GM23338 (cell line): ENCODE data around the gene THOP1. TPM values are rescaled to one million over a fixed set of nuclear protein-coding genes. Genes with fewer than 3 reads are reported as not detected.
A peak's percentile ranks its signal among the peaks of the same experiment; 100 is the strongest.

ENCODE experiments used
- ATAC-seq: fragments of 200-7000 bp; cut with Tn5 transposase; 3 replicates; pipeline ENCODE4 v1.9.1; 2020
- DNase-seq: peaks from one replicate; pipeline ENCODE4 v3.0.0-alpha.2; 2015; ENCODE audit warnings: low spot score
- H2AFZ ChIP-seq: fragments of 200-600 bp; sonication (generic); 2 replicates; pipeline ENCODE4 v1.8.0; 2016; ENCODE audit warnings: antibody characterized with exemption, mild to moderate bottlenecking, moderate library complexity
- H3F3A ChIP-seq: fragments of 200-600 bp; sonication (generic); replicated peaks from 2 replicates; pipeline ENCODE4 v1.8.0; 2017; ENCODE audit warnings: antibody characterized with exemption, mixed run types, low read depth
- H3K27ac ChIP-seq: fragments of 200-600 bp; sonication (generic); 2 replicates; pipeline ENCODE4 v1.6.1; 2016; ENCODE audit warnings: low read depth
- H3K27me3 ChIP-seq: fragments of 200-600 bp; sonication (generic); 2 replicates; pipeline ENCODE4 v1.8.0; 2016; ENCODE audit warnings: mild to moderate bottlenecking, mixed run types, moderate library complexity; ENCODE audit not compliant: insufficient read depth
- H3K36me3 ChIP-seq: fragments of 200-600 bp; sonication (generic); 2 replicates; pipeline ENCODE4 v1.8.0; 2016; ENCODE audit warnings: mild to moderate bottlenecking; ENCODE audit not compliant: insufficient read depth
- H3K4me1 ChIP-seq: fragments of 200-600 bp; sonication (generic); 2 replicates; pipeline ENCODE4 v1.8.0; 2016; ENCODE audit warnings: mild to moderate bottlenecking, moderate library complexity; ENCODE audit not compliant: insufficient read depth
- H3K4me2 ChIP-seq: fragments of 200-600 bp; sonication (generic); 2 replicates; pipeline ENCODE4 v1.7.1; 2017; ENCODE audit warnings: mixed run types
- H3K4me3 ChIP-seq: fragments of 200-600 bp; sonication (generic); 2 replicates; pipeline ENCODE4 v1.6.1; 2016; ENCODE audit warnings: mixed run types
- H3K79me2 ChIP-seq: fragments of 200-600 bp; sonication (generic); replicated peaks from 2 replicates; pipeline ENCODE4 v1.8.0; 2017; ENCODE audit warnings: mild to moderate bottlenecking; ENCODE audit not compliant: insufficient read depth
- H3K9me2 ChIP-seq: fragments of 200-600 bp; sonication (generic); 2 replicates; pipeline ENCODE4 v1.8.0; 2017; ENCODE audit not compliant: insufficient read depth
- H4K20me1 ChIP-seq: fragments of 200-600 bp; sonication (generic); replicated peaks from 2 replicates; pipeline ENCODE4 v1.8.0; 2017; ENCODE audit warnings: mild to moderate bottlenecking; ENCODE audit not compliant: insufficient read depth
- H3K27ac Mint-ChIP-seq: 2 replicates; pipeline ENCODE4 v1.8.0; 2020; ENCODE audit warnings: inconsistent platforms, mild to moderate bottlenecking, moderate library complexity, mixed read lengths
- H3K27me3 Mint-ChIP-seq: 3 replicates; pipeline ENCODE4 v1.8.0; 2022; ENCODE audit warnings: low read depth, mild to moderate bottlenecking, moderate library complexity, mixed read lengths, inconsistent platforms; ENCODE audit not compliant: insufficient read depth, poor library complexity
- H3K36me3 Mint-ChIP-seq: 3 replicates; pipeline ENCODE4 v1.8.0; 2021; ENCODE audit warnings: low read depth, mild to moderate bottlenecking, inconsistent platforms, moderate library complexity, mixed read lengths
- H3K4me1 Mint-ChIP-seq: 3 replicates; pipeline ENCODE4 v1.8.0; 2020; ENCODE audit warnings: mild to moderate bottlenecking, inconsistent platforms, mixed read lengths
- H3K4me3 Mint-ChIP-seq: 3 replicates; pipeline ENCODE4 v1.8.0; 2021; ENCODE audit warnings: moderate library complexity, mild to moderate bottlenecking, inconsistent platforms, mixed read lengths
- H3K9me3 Mint-ChIP-seq: 3 replicates; pipeline ENCODE4 v1.8.0; 2020; ENCODE audit warnings: moderate library complexity, mild to moderate bottlenecking, inconsistent platforms, mixed read lengths
- CREB1 ChIP-seq: fragments of 250-450 bp; sonication (Bioruptor Pico); IDR thresholded peaks from 2 replicates; pipeline ENCODE4 v1.5.0; 2020; ENCODE audit warnings: low read depth, mild to moderate bottlenecking, moderate library complexity
- JUNB ChIP-seq: IDR thresholded peaks from one replicate; pipeline ENCODE4 v1.6.1; 2016; ENCODE audit warnings: antibody characterized with exemption; ENCODE audit not compliant: unreplicated experiment
- NANOG ChIP-seq: IDR thresholded peaks from 2 replicates; pipeline ENCODE4 v1.6.1; 2016; ENCODE audit warnings: antibody characterized with exemption, borderline replicate concordance
- POLR2AphosphoS5 ChIP-seq: IDR thresholded peaks from 2 replicates; pipeline ENCODE4 v1.6.1; 2016; ENCODE audit warnings: antibody characterized with exemption, low read depth
- REST ChIP-seq: IDR thresholded peaks from one replicate; pipeline ENCODE4 v1.6.1; 2018; ENCODE audit warnings: antibody characterized with exemption; ENCODE audit not compliant: unreplicated experiment
- STAT1 ChIP-seq: IDR thresholded peaks from one replicate; pipeline ENCODE4 v1.6.1; 2016; ENCODE audit warnings: antibody characterized with exemption; ENCODE audit not compliant: unreplicated experiment
- ZNF114 ChIP-seq: fragments of 250-450 bp; sonication (Bioruptor Pico); IDR thresholded peaks from 2 replicates; pipeline ENCODE4 v1.5.0; 2020; ENCODE audit warnings: mild to moderate bottlenecking, moderate library complexity
- ZNF331 ChIP-seq: fragments of 250-450 bp; sonication (Bioruptor Pico); IDR thresholded peaks from 2 replicates; pipeline ENCODE4 v1.5.0; 2020; ENCODE audit warnings: low read depth, mild to moderate bottlenecking, moderate library complexity
- ZNF462 ChIP-seq: fragments of 250-450 bp; sonication (Bioruptor Pico); IDR thresholded peaks from 2 replicates; pipeline ENCODE4 v1.5.0; 2020; ENCODE audit warnings: mild to moderate bottlenecking, moderate library complexity
- polyA plus RNA-seq: library from polyadenylated mRNA; unstranded; fragments of >200 nt; fragmentation: Nextera tagmentation; extraction: Ambion mirVana; gene quantifications from 2 replicates; pipeline ENCODE4 v1.2.1, GENCODE V29; 2016
- total RNA-seq: library from RNA; depleted of rRNA; stranded (reverse); fragments of >200 nt; shearing (Covaris generic); gene quantifications from 2 replicates; pipeline ENCODE4 v1.2.3, GENCODE V29; 2014
- TF ChIP-seq, protein P1 (sequence below): IDR thresholded peaks from 2 replicates; pipeline ENCODE4 v1.6.1; 2016; ENCODE audit warnings: antibody characterized with exemption

Gene THOP1
- total and polyA plus RNA-seq, 2 experiments from 2014 or later: 110 to 229 TPM

DNA sequence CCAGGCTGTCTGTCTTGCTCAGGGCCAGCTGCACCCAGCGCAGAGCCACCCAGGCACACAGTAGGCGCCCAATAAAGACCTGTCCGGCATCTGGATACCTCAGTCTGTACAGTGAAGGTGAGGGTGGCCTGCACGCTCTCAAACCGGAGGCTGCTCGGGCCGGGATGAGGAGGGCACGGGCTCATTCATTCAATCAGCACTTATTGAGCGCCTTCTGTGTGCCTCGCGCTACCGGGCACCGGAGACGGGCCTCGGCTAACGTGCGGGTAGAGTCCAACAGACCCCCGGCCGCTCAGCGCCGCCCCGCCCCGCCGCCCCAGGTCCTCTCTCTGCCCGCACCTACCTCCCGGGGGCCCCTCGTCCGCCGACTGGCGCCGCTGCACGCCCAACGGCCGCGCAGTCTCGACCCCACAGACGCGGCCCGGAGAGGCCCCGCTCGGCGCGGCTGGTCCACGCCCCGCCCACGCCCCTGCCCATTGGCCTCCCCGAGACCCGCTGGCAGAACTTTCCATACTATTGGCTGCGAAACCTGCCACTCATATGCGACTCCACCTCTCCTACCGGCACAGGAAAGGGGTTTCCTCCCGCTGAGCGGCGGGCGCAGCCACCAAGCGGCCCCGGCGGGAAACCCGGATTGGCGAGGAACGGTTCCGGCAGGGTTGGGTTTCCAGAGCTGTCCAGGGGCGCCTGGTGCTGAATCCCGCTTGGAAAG, 45.5 kb upstream of the THOP1 start, which contains the start of gene SLC39A3:
TSS of gene SLC39A3 (minus strand) at position 416 of the 712 bp plus-strand sequence. CDS start 2,760 bp downstream, outside the sequence.
- Histone ChIP-seq H3K27ac (peak within 1 kb of the TSS; percentile 63; the same call in 1 of the 2 replicates), H3K9me2 (no peaks in the 10 kb centered on the region), H3F3A (no peaks in the 10 kb centered on the region), H2AFZ (peak within 1 kb of the TSS; percentile 84), H3K36me3 (no peaks in the 10 kb centered on the region; the same call in 1 of the 2 replicates), H3K27me3 (no peaks in the 10 kb centered on the region), H3K79me2 (peaks cover 5% of the 10 kb centered on the region; the same call in 1 of the 2 replicates), H3K4me1 (peaks cover 4% of the 10 kb centered on the region; the same call in 1 of the 2 replicates), H3K4me2 (peak within 1 kb of the TSS; percentile 85), H3K4me3 (peak within 1 kb of the TSS; percentile 92), H4K20me1 (no peaks in the 10 kb centered on the region; the same call in none of the 2 replicates)
- H3K4me3 Mint-ChIP-seq: peak within 1 kb of the TSS; percentile 86
- TF ChIP-seq JUNB (no peak), POLR2AphosphoS5 (peak; percentile 64), NANOG (no peak), REST (peak; percentile 99), STAT1 (no peak), CREB1 (CRISPR knock-in tag) (peak; percentile 86), ZNF114 (CRISPR knock-in tag) (peak; percentile 89; the same call in 1 of the 2 replicates)
- TF ChIP-seq, protein P1, sequence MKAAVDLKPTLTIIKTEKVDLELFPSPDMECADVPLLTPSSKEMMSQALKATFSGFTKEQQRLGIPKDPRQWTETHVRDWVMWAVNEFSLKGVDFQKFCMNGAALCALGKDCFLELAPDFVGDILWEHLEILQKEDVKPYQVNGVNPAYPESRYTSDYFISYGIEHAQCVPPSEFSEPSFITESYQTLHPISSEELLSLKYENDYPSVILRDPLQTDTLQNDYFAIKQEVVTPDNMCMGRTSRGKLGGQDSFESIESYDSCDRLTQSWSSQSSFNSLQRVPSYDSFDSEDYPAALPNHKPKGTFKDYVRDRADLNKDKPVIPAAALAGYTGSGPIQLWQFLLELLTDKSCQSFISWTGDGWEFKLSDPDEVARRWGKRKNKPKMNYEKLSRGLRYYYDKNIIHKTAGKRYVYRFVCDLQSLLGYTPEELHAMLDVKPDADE: peak; percentile 76
- peaks cover 36% of the 10 kb centered on the region for H3K36me3 Mint-ChIP-seq
- DNase-seq (peak; percentile 98), ATAC-seq (peak; percentile 98)
- H3K9me3 Mint-ChIP-seq: no peaks in the 10 kb centered on the region
- peak within 1 kb of the TSS; percentile 83 for H3K27ac Mint-ChIP-seq
- H3K4me1 Mint-ChIP-seq: peaks cover 4% of the 10 kb centered on the region; the same call in 2 of the 3 replicates
- H3K27me3 Mint-ChIP-seq: peaks cover 6% of the 10 kb centered on the region

DNA sequence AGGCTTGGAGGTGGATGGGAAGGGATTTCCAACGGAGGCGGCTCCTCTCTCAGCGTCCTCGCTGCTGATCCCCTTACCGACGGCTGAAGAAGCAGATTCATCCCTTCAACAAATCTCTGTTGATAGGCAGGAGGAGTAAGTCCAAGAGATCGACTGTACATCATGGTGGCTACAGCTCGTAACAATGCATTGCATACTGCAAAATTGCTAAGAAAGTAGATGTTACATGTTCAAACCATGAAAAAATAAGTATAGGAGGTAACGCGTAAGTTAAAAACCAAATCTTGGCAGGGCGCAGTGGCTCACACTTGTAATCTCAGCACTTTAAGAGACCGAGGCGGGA, 45.0 kb upstream of the THOP1 start:
- Histone ChIP-seq H3K27me3 (no peaks in the 10 kb centered on the region), H3K79me2 (peaks cover 5% of the 10 kb centered on the region; the same call in 1 of the 2 replicates), H3K4me1 (peaks cover 4% of the 10 kb centered on the region; the same call in 1 of the 2 replicates), H3K4me2 (no peak overlapping the region), H3K4me3 (no peak overlapping the region), H4K20me1 (no peaks in the 10 kb centered on the region; the same call in none of the 2 replicates), H2AFZ (no peak overlapping the region), H3F3A (no peaks in the 10 kb centered on the region), H3K27ac (no peak overlapping the region), H3K36me3 (no peaks in the 10 kb centered on the region; the same call in 1 of the 2 replicates), H3K9me2 (no peaks in the 10 kb centered on the region)
- DNase-seq (no peak), ATAC-seq (no peak)
- no peak overlapping the region for H3K27ac Mint-ChIP-seq
- H3K9me3 Mint-ChIP-seq: no peaks in the 10 kb centered on the region
- H3K36me3 Mint-ChIP-seq: peaks cover 32% of the 10 kb centered on the region
- H3K27me3 Mint-ChIP-seq: peaks cover 6% of the 10 kb centered on the region
- H3K4me1 Mint-ChIP-seq: peaks cover 4% of the 10 kb centered on the region; the same call in 2 of the 3 replicates
- H3K4me3 Mint-ChIP-seq: peak overlapping the region; percentile 86
- TF ChIP-seq NANOG (no peak), ZNF462 (CRISPR knock-in tag) (no peak), ZNF114 (CRISPR knock-in tag) (no peak), ZNF331 (CRISPR knock-in tag) (no peak)
